ENCODE measurements around the gene CDC20.
"Not testable (repeated sequence)": the region's sequence is repeated elsewhere in the genome, so short reads cannot be mapped to it uniquely, and the experiment has no call there.

Gene CDC20

GRCh38 chr1:43358121-43358745 is 548 bp upstream of the CDC20 start:
- no peak for DNase-seq

GRCh38 chr1:43359696-43360095 is 915 bp downstream of the CDC20 start:
- no peak for DNase-seq

GRCh38 chr1:43360616-43361015 is 1.8 kb downstream of the CDC20 start:
- DNase-seq = no peak

GRCh38 chr1:43363283-43363934 is 4.6 kb downstream of the CDC20 start:
- DNase-seq = no peak

- DNase-seq = no peak
Observed at GRCh38 chr1:43363935-43364525, 5.2 kb downstream of the CDC20 start.

GRCh38 chr1:43365678-43366077 is 6.9 kb downstream of the CDC20 start:
- no peak for DNase-seq

GRCh38 chr1:43366179-43366578 is 7.4 kb downstream of the CDC20 start:
- DNase-seq = no peak

GRCh38 chr1:43366601-43367025 is 7.8 kb downstream of the CDC20 start:
- DNase-seq = peak; percentile 64

- peak; percentile 82 for DNase-seq
Observed at GRCh38 chr1:43367026-43367903, 8.5 kb downstream of the CDC20 start.

- DNase-seq = peak; percentile 97
Observed at GRCh38 chr1:43367904-43368645, 9.3 kb downstream of the CDC20 start, which contains the start of gene ELOVL1. Gene ELOVL1 (minus strand): TSS chr1:43368011. CDS start chr1:43365609, 2,402 bp downstream.

GRCh38 chr1:43368646-43369020 is 9.9 kb downstream of the CDC20 start:
- DNase-seq = no peak

- DNase-seq = not testable (repeated sequence)
Observed at GRCh38 chr1:43369779-43370178, 11.0 kb downstream of the CDC20 start.

- DNase-seq = no peak
Observed at GRCh38 chr1:43370564-43370963, 11.8 kb downstream of the CDC20 start.

- no peak for DNase-seq
Observed at GRCh38 chr1:43372172-43372571, 13.4 kb downstream of the CDC20 start.

- no peak for DNase-seq
Observed at GRCh38 chr1:43373066-43373940, 14.5 kb downstream of the CDC20 start.

GRCh38 chr1:43376723-43377235 is 18.0 kb downstream of the CDC20 start:
- no peak for DNase-seq

- no peak for DNase-seq
Observed at GRCh38 chr1:43377831-43378230, 19.1 kb downstream of the CDC20 start.

- no peak for DNase-seq
Observed at GRCh38 chr1:43379476-43379875, 20.7 kb downstream of the CDC20 start.

GRCh38 chr1:43381612-43382011 is 22.8 kb downstream of the CDC20 start:
- DNase-seq = no peak

GRCh38 chr1:43382027-43382779 is 23.4 kb downstream of the CDC20 start:
- DNase-seq = no peak

- DNase-seq = no peak
Observed at GRCh38 chr1:43383449-43383848, 24.7 kb downstream of the CDC20 start.
